HepG2 (cell line): Measurements from ENCODE around the gene ALDH3B1. TPM values are rescaled to one million over a fixed set of nuclear protein-coding genes. Genes with fewer than 3 reads are reported as not detected.

Source experiments
- ATAC-seq: fragments of 200-7000 bp; cut with Tn5 transposase; 3 replicates; pipeline ENCODE4 v1.9.1; 2020; ENCODE audit warnings: mild to moderate bottlenecking, moderate library complexity
- BruUV-seq: library from RNA; stranded (reverse); fragments of 400-500 nt; replicated peaks from 2 replicates; lab custom pipeline; 2021; lab: Mats Ljungman, UMichigan
- CTCF ChIA-PET: fragments of 300-600 bp; formaldehyde crosslinking; extraction: SDS; loops from one replicate; lab custom pipeline; 2021; ENCODE audit warnings: low total read pairs, inconsistent platforms, low intra/inter-chr PET ratio; lab: Yijun Ruan, JAX
- POLR2A ChIA-PET: fragments of 350-600 bp; sonication (Branson Sonifier 250); formaldehyde crosslinking; loops from one replicate; lab custom pipeline; 2020; ENCODE audit warnings: antibody characterized with exemption, inconsistent platforms; lab: Yijun Ruan, JAX
- DNase-seq: peaks from one replicate; pipeline ENCODE4 v3.0.0-alpha.2; 2015; ENCODE audit warnings: low spot score
- FAIRE-seq: peaks from 3 replicates; lab custom pipeline; 2011; peaks lifted over from hg19 to GRCh38; lab: Jason Lieb, UNC
- H2AFZ ChIP-seq: one replicate; pipeline ENCODE4 v1.6.1; 2011; ENCODE audit warnings: low read length, inconsistent platforms
- H3K27ac ChIP-seq: fragments of 300-600 bp; 3 replicates; pipeline ENCODE4 v1.8.0; 2011; ENCODE audit warnings: mixed run types, mild to moderate bottlenecking, mixed read lengths, low read length, inconsistent platforms; ENCODE audit not compliant: insufficient read depth; ENCODE audit errors: extremely low read length
- H3K27me3 ChIP-seq, 2 experiments: fragments of 200-600 bp in 1 of 2; 2 replicates in 1 of 2; 3 replicates in 1 of 2; pipeline versions ENCODE4 v1.6.0 to v1.8.0; 2011; ENCODE audit warnings: low read length in 2 of 2, mild to moderate bottlenecking in 2 of 2, moderate library complexity in 2 of 2, inconsistent platforms in 1 of 2; ENCODE audit not compliant: insufficient read depth in 2 of 2, control insufficient read depth in 1 of 2
- H3K36me3 ChIP-seq, 2 experiments: fragments of 200-600 bp in 1 of 2; replicated peaks in 1 of 2; 2 replicates in 1 of 2; 3 replicates in 1 of 2; pipeline versions ENCODE4 v1.5.1 to v1.8.0; 2011; ENCODE audit warnings: low read length in 2 of 2, inconsistent platforms in 1 of 2; ENCODE audit not compliant: insufficient read depth in 2 of 2, control insufficient read depth in 1 of 2
- H3K4me1 ChIP-seq: 2 replicates; pipeline ENCODE4 v1.5.1; 2012; ENCODE audit warnings: low read length, inconsistent platforms; ENCODE audit not compliant: insufficient read depth
- H3K4me2 ChIP-seq: 2 replicates; pipeline ENCODE4 v1.6.0; 2011; ENCODE audit warnings: low read depth, low read length, inconsistent platforms
- H3K4me3 ChIP-seq, 3 experiments: fragments of 200-600 bp in 1 of 3; sonication (generic), shearing (Covaris generic) in 1 of 3; replicated peaks in 1 of 3; 2 replicates each; pipeline ENCODE4 v1.5.1; 2011 to 2016; ENCODE audit warnings: low read length in 3 of 3, inconsistent platforms in 2 of 3, low read depth in 2 of 3, mild to moderate bottlenecking in 2 of 3, control low read depth in 1 of 3, mixed read lengths in 1 of 3; ENCODE audit not compliant: insufficient read depth in 1 of 3
- H3K79me2 ChIP-seq: one replicate; pipeline ENCODE4 v1.6.1; 2011; ENCODE audit warnings: low read length, inconsistent platforms; ENCODE audit not compliant: insufficient read depth
- H3K9ac ChIP-seq: 2 replicates; pipeline ENCODE4 v1.6.0; 2011; ENCODE audit warnings: mild to moderate bottlenecking, low read depth, low read length, inconsistent platforms; ENCODE audit not compliant: insufficient read depth
- H3K9me3 ChIP-seq: 2 replicates; pipeline ENCODE4 v1.5.1; 2012; ENCODE audit warnings: mild to moderate bottlenecking, low read length
- H4K20me1 ChIP-seq: 2 replicates; pipeline ENCODE4 v1.6.0; 2011; ENCODE audit warnings: inconsistent platforms, mild to moderate bottlenecking, low read length, moderate library complexity; ENCODE audit not compliant: insufficient read depth
- FOXA1 ChIP-seq, 2 experiments: fragments of 450-650 bp in 1 of 2; sonication (generic) in 1 of 2; formaldehyde crosslinking in 1 of 2; IDR thresholded peaks; 2 replicates each; pipeline versions ENCODE4 v1.4.0 to v1.6.1; 2016 to 2020; ENCODE audit warnings: missing genetic modification reagents in 1 of 2
- GPBP1L1 ChIP-seq: sonication (generic); formaldehyde crosslinking; IDR thresholded peaks from 2 replicates; pipeline ENCODE4 v1.5.0; 2020; ENCODE audit warnings: mild to moderate bottlenecking, missing genetic modification reagents
- HDAC6 ChIP-seq: fragments of 200-600 bp; sonication (generic); IDR thresholded peaks from 2 replicates; pipeline ENCODE4 v1.7.0; 2017; ENCODE audit warnings: mild to moderate bottlenecking, antibody characterized with exemption, low read length, low read depth
- NAIF1 ChIP-seq: sonication (generic); formaldehyde crosslinking; IDR thresholded peaks from 2 replicates; pipeline ENCODE4 v1.5.0; 2020; ENCODE audit warnings: mild to moderate bottlenecking, missing genetic modification reagents, borderline replicate concordance
- NBN ChIP-seq: fragments of 450-650 bp; conservative IDR thresholded peaks from 2 replicates; pipeline ENCODE4 v1.6.1; 2017
- TAF15 ChIP-seq: fragments of 200-400 bp; formaldehyde crosslinking; IDR thresholded peaks from one replicate; pipeline ENCODE4 v1.6.1; 2018; ENCODE audit warnings: mild to moderate bottlenecking, low read depth, low read length; ENCODE audit not compliant: poor library complexity, severe bottlenecking
- TBL1XR1 ChIP-seq: fragments of 150-350 bp; IDR thresholded peaks from 2 replicates; pipeline ENCODE4 v1.6.1; 2014; ENCODE audit warnings: borderline replicate concordance, low read length; ENCODE audit not compliant: partially characterized antibody
- TSC22D2 ChIP-seq: sonication (generic); formaldehyde crosslinking; IDR thresholded peaks from 2 replicates; pipeline ENCODE4 v1.5.1; 2020; ENCODE audit warnings: missing genetic modification reagents, mild to moderate bottlenecking, borderline replicate concordance
- ZNF18 ChIP-seq: sonication (generic); formaldehyde crosslinking; IDR thresholded peaks from 2 replicates; pipeline ENCODE4 v1.8.0; 2022; ENCODE audit warnings: mild to moderate bottlenecking, missing genetic modification reagents; ENCODE audit not compliant: insufficient replicate concordance
- ZNF274 ChIP-seq: sonication (generic); formaldehyde crosslinking; IDR thresholded peaks from 2 replicates; pipeline ENCODE4 v1.5.1; 2020; ENCODE audit warnings: mild to moderate bottlenecking, missing genetic modification reagents
- ZNF768 ChIP-seq: sonication (generic); formaldehyde crosslinking; IDR thresholded peaks from 2 replicates; pipeline ENCODE4 v1.4.0; 2020; ENCODE audit warnings: missing genetic modification reagents
- ZNF850 ChIP-seq: sonication (generic); formaldehyde crosslinking; conservative IDR thresholded peaks from 2 replicates; pipeline ENCODE4 v1.9.0; 2021; ENCODE audit warnings: mild to moderate bottlenecking, missing genetic modification reagents
- WGBS: methylation state at CpG from one replicate; pipeline ENCODE4 v1.1.6; 2017; ENCODE audit warnings: low lambda C conversion rate; 5-methylcytosine and 5-hydroxymethylcytosine counted together
- in situ Hi-C: cut with HindIII; loops from 2 replicates; pipeline ENCODE4 v1.10.0; 2017; ENCODE audit warnings: low pct_unique_long_range_greater_than_20kb; ENCODE audit not compliant: extremely low pct_ligation_motif_present
- intact Hi-C: fragments of 100-400 bp; cut with micrococcal nuclease; formaldehyde crosslinking; loops from one replicate; pipeline ENCODE4 v1.10.0; 2022; ENCODE audit not compliant: unreplicated experiment
- polyA plus RNA-seq, 8 experiments: library from polyadenylated mRNA; depleted of rRNA in 3 of 8; stranded (reverse) in 7 of 8; unstranded in 1 of 8; fragments of >200 nt; fragmentation: Illumina TruSeq in 4 of 8; extraction: Trizol in 4 of 8; gene quantifications; 2 replicates each; pipeline versions ENCODE4 v1.2.1 to v1.2.3, GENCODE V29; 2011 to 2016; ENCODE audit warnings: low read depth in 4 of 8, missing spikeins in 1 of 8, mixed read lengths in 1 of 8; ENCODE audit not compliant: insufficient read depth in 1 of 8
- total RNA-seq, 5 experiments: library from RNA; depleted of rRNA; stranded (reverse); fragments of >200 nt; fragmentation: Illumina TruSeq; extraction: Trizol; gene quantifications; 2 replicates each; pipeline ENCODE4 v1.2.3, GENCODE V29; 2016; ENCODE audit warnings: low read depth in 1 of 5

ALDH3B1 gene
- total and polyA plus RNA-seq, 2 of the 13 experiments (the other 11 are each of a cell fraction or from before 2014, with no cell fraction given), result 4.0 to 6.7 TPM

GRCh38 chr11:68018730-68019190 is 8.6 kb downstream of the ALDH3B1 start:
- no peaks in the 10 kb centered on the region for H3K27me3 ChIP-seq
- TF ChIP-seq ZNF768 (peak; percentile 95), NBN (no peak)
- TF ChIP-seq, all 625 proteins: peak for 1
- Histone ChIP-seq H2AFZ (no peak overlapping the region), H3K4me2 (no peak overlapping the region), H4K20me1 (no peaks in the 10 kb centered on the region), H3K36me3 (no peaks in the 10 kb centered on the region), H3K9me3 (no peaks in the 10 kb centered on the region), H3K4me1 (peaks cover 69% of the 10 kb centered on the region), H3K9ac (no peak overlapping the region), H3K4me3 (no peak overlapping the region), H3K27ac (no peak overlapping the region), H3K79me2 (no peaks in the 10 kb centered on the region)
- ChIA-PET POLR2A (interaction anchor here (1.3 kb wide), 1 partner anchor 19 kb away, joined by 3 read pairs; no protein-coding TSS in a partner anchor), CTCF (no interaction called here)
- ATAC-seq, result no peak
- no TSS peak for BruUV-seq
- WGBS, result 98% methylated on average over 11 of the region's 18 CpGs
- FAIRE-seq, result no peak
- intact Hi-C loops (no loop called here), in situ Hi-C loops (no loop called here)
- DNase-seq, result no peak

- H3K27ac ChIP-seq, result no peak overlapping the region
- no peak overlapping the region for H2AFZ ChIP-seq
- intact Hi-C loops, result no loop called here
- no peaks in the 10 kb centered on the region for H3K36me3 ChIP-seq
- no peak overlapping the region for H3K9ac ChIP-seq
- BruUV-seq, result no TSS peak
- WGBS, result 83% methylated on average over 2 of the region's 12 CpGs
- ATAC-seq (no peak), DNase-seq (no peak), FAIRE-seq (no peak)
- POLR2A ChIA-PET, result interaction anchor here (1.2 to 2.2 kb wide), 3 partner anchors 9 to 32 kb away, joined by 3 to 6 read pairs (median 3); partner anchors contain the start of gene ALDH3B1
- peaks cover 62% of the 10 kb centered on the region for H3K4me1 ChIP-seq
- H3K4me3 ChIP-seq, result no peak overlapping the region
- no peaks in the 10 kb centered on the region for H3K9me3 ChIP-seq
- no peaks in the 10 kb centered on the region for H3K79me2 ChIP-seq
- in situ Hi-C loops, result no loop called here
- H3K4me2 ChIP-seq, result no peak overlapping the region
- CTCF ChIA-PET, result interaction anchor here (2.0 kb wide), 1 partner anchor 10 kb away, joined by 7 read pairs; the partner anchor contains the start of gene ALDH3B1
- H3K27me3 ChIP-seq, result no peaks in the 10 kb centered on the region
- H4K20me1 ChIP-seq, result no peaks in the 10 kb centered on the region
- TF ChIP-seq FOXA1 (IDR thresholded peaks at IDR 0.05), result no peak
- no peak for TF ChIP-seq FOXA1 (CRISPR knock-in tag; IDR thresholded peaks at IDR 0.05)
- TF ChIP-seq TSC22D2 (CRISPR knock-in tag), result no peak
- TF ChIP-seq TBL1XR1, result no peak
- no peak for TF ChIP-seq TAF15
- no peak for TF ChIP-seq ZNF274 (CRISPR knock-in tag)
- TF ChIP-seq GPBP1L1 (CRISPR knock-in tag), result no peak
- no peak for TF ChIP-seq ZNF18 (CRISPR knock-in tag)
- no peak for TF ChIP-seq HDAC6
- no peak for TF ChIP-seq NAIF1
- no peak for TF ChIP-seq ZNF850 (CRISPR knock-in tag)
Observed at GRCh38 chr11:68019486-68019885, 9.4 kb downstream of the ALDH3B1 start.
